ENCODE results near the gene NHERF1. TPM values are rescaled to one million over a fixed set of nuclear protein-coding genes. Genes with fewer than 3 reads are reported as not detected.
A peak's percentile ranks its signal among the peaks of the same experiment; 100 is the strongest.

NHERF1 gene
- total RNA-seq, 4 donors from 2014 or later, result 8.9 to 12.1 (median 11.0) TPM

DNA sequence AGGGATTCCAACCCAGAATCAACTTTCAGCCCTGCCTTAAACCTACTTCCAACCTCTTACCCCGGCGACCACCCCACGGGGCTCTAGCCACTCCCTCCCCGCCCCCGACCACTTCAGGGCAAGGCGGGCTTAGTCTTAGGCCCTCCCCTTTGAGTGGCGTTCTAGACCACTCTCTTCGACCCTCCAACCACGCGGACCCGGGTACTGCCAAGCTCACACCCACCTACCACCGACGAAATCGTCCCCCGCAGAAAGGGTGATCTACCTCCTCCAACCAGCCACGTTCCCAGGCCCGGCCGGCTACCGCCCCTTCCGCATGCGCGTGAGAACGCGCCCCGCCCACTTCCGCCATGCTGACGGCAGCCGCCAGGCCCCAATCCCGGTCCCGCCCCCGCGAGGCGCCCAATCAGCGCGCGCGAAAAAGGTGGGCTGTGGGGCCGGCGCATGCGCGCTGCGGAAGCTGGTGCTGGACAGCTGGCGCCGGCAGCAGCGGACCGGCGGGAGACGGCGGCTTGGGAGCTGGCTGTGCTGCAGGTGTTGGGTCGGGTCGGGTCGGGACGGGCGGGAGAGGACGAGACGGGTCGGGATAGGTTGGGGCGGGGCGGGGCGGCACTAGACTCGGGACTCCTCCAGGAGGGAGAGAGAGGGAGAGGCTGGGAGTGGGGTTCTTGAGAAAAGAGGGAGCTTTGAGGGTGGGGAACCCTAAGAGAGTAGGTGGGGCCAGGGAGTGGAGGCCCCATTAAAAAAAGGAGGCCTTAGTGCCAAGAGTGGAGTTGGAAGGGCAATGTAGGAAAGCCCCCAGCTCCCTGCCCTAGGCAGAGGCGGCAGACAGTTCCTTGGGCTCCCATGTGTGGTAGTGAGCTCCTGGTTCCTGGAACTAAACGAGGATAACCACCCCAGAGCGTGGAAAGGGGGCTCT, 27.9 kb downstream of the NHERF1 start, which contains the start of gene NAT9:
Gene NAT9 (minus strand): TSS at position 302 of the 919 bp plus-strand sequence. CDS start 647 bp downstream, outside the sequence.
- intact Hi-C loops (cut with DNase I), result loop anchor here (2.0 kb wide), 1 partner anchor 28 kb away; the partner anchor contains the start of gene NHERF1
- TF ChIP-seq POLR2A (IDR thresholded peaks at IDR 0.05; ENCODE audit: low read depth) (no peak), POLR2AphosphoS5 (IDR thresholded peaks at IDR 0.05) (peak; percentile 88 to 98)
- TF ChIP-seq, protein P1, sequence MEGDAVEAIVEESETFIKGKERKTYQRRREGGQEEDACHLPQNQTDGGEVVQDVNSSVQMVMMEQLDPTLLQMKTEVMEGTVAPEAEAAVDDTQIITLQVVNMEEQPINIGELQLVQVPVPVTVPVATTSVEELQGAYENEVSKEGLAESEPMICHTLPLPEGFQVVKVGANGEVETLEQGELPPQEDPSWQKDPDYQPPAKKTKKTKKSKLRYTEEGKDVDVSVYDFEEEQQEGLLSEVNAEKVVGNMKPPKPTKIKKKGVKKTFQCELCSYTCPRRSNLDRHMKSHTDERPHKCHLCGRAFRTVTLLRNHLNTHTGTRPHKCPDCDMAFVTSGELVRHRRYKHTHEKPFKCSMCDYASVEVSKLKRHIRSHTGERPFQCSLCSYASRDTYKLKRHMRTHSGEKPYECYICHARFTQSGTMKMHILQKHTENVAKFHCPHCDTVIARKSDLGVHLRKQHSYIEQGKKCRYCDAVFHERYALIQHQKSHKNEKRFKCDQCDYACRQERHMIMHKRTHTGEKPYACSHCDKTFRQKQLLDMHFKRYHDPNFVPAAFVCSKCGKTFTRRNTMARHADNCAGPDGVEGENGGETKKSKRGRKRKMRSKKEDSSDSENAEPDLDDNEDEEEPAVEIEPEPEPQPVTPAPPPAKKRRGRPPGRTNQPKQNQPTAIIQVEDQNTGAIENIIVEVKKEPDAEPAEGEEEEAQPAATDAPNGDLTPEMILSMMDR (IDR thresholded peaks at IDR 0.05), result peak in 1 of 3 experiments; percentile 32
- H3K36me3 ChIP-seq, result peaks cover 23 to 46% (median 37%) of the 10 kb centered on the region in 4 donors
- no peaks in the 10 kb centered on the region for H3K9me3 ChIP-seq
- under 1% methylated on average over 56 of the region's 64 CpGs for WGBS
- peak within 1 kb of the TSS; percentile 58 to 83 (median 74) for H3K27ac ChIP-seq (replicated peaks in 1 of 4)
- H3K4me3 ChIP-seq, result peak within 1 kb of the TSS; percentile 71 to 97 (median 80)
- no peaks in the 10 kb centered on the region for H3K27me3 ChIP-seq
- peaks cover 17 to 54% (median 31%) of the 10 kb centered on the region in 4 donors for H3K4me1 ChIP-seq
- peak; percentile 99 for DNase-seq (ENCODE audit: extremely low spot score)

DNA sequence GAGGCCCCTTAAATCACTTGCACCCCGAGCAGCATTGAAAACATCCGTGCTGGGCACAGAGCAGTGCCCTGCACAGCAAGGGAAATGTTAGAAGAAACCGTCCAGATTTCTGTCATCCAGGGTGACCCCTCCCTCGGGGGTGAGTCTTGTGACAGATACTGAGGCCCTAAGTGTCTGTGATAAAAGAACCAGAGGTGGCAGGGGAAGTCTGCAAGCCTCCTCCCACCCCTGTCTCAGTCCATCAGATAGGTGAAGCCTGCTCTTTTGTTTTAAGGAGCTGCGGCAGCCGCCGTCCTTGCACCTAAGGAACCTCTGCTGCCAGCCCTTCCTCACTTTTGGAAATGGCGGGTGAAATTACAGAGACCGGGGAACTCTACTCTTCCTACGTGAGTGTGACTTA, 28.6 kb downstream of the NHERF1 start:
- Histone ChIP-seq H3K36me3 (peaks cover 17 to 46% (median 31%) of the 10 kb centered on the region in 4 donors), H3K9me3 (no peaks in the 10 kb centered on the region), H3K4me3 (peak overlapping the region; percentile 71 to 97 (median 80)), H3K27ac (replicated peaks in 1 of 4) (peak overlapping the region in 3 of 4 donors; percentile 71 to 83 (median 78)), H3K27me3 (no peaks in the 10 kb centered on the region), H3K4me1 (peaks cover 17 to 54% (median 31%) of the 10 kb centered on the region in 4 donors)
- 45% methylated on average over 8 of the region's 10 CpGs for WGBS
- no peak for DNase-seq (ENCODE audit: extremely low spot score)
- TF ChIP-seq, protein P1 (IDR thresholded peaks at IDR 0.05), result no peak
- TF ChIP-seq POLR2A (IDR thresholded peaks at IDR 0.05; ENCODE audit: low read depth) (no peak), POLR2AphosphoS5 (IDR thresholded peaks at IDR 0.05) (no peak), EP300 (IDR thresholded peaks at IDR 0.05) (no peak)
- intact Hi-C loops (cut with DNase I), result loop anchor here (2.0 kb wide), 1 partner anchor 28 kb away; the partner anchor contains the start of gene NHERF1

DNA sequence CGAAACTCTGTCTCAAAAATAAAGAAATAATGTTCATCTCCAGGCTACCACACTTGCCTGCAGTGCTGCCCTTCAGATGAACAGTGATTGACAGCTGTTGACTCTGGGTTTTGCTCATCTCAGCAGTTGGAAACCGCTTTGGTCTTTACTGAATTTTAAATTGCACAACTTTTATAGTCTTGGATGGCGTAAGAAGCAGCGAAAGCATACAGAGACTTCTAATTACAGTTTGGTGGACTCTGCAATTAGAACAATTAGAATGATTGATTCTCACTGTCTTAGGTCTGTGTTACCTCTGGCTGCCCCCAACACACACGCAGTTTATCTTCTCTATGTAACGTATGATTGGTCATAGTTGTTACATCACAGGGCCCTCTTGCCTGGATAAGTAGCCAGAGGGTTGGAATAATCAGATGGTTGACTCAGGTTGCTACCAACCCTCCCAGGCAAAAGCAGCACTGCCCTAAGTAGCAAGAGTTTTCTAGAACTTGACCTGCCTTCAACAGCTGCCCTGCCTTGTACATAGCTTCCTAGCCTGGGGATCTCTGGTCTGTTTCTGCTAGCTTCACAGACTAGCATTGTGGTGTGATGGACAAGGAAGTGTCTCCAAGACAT, 29.6 kb downstream of the NHERF1 start:
- peaks cover 17 to 54% (median 31%) of the 10 kb centered on the region in 4 donors for H3K4me1 ChIP-seq
- TF ChIP-seq EP300 (IDR thresholded peaks at IDR 0.05) (no peak), POLR2AphosphoS5 (IDR thresholded peaks at IDR 0.05) (no peak), POLR2A (IDR thresholded peaks at IDR 0.05; ENCODE audit: low read depth) (no peak)
- TF ChIP-seq, protein P1 (IDR thresholded peaks at IDR 0.05), result no peak
- H3K9me3 ChIP-seq, result no peaks in the 10 kb centered on the region
- intact Hi-C loops (cut with DNase I), result loop anchor here (2.0 kb wide), 1 partner anchor 29 kb away; the partner anchor contains the start of gene NHERF1
- peaks cover 6 to 45% (median 20%) of the 10 kb centered on the region in 4 donors for H3K36me3 ChIP-seq
- no peak for DNase-seq (ENCODE audit: extremely low spot score)
- H3K27ac ChIP-seq (replicated peaks in 1 of 4), result no peak overlapping the region
- H3K27me3 ChIP-seq, result no peaks in the 10 kb centered on the region
- H3K4me3 ChIP-seq, result no peak overlapping the region
- WGBS, result 77% methylated on average over 6 of the region's 6 CpGs

DNA sequence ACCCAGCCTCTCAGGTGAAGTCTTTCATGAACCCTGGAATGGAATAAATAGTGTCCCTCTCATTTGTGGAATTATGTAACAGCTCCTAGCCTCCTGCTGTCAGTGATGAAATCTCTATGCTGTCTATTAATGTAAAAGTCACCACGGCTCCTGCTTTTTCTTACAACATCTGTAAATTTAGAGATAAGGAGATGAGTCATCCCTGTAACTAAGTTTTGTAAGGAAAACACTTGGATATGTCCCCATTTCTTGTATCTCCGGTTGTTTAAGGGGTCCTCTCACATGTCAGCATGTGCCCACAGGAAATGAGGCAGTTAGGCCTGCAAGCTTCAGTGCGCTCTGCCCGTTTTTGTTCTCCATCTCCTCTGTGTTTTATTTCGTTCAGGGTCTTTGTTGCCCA, 30.5 kb downstream of the NHERF1 start:
- DNase-seq (ENCODE audit: extremely low spot score), result no peak
- Histone ChIP-seq H3K27ac (replicated peaks in 1 of 4) (no peak overlapping the region), H3K4me1 (peaks cover 17 to 46% (median 31%) of the 10 kb centered on the region in 4 donors), H3K4me3 (no peak overlapping the region), H3K27me3 (no peaks in the 10 kb centered on the region), H3K36me3 (peaks cover 0 to 38% (median 12%) of the 10 kb centered on the region in 4 donors), H3K9me3 (no peaks in the 10 kb centered on the region)
- intact Hi-C loops (cut with DNase I), result no loop called here
- 61% methylated on average over 5 of the region's 5 CpGs for WGBS
- no peak for TF ChIP-seq POLR2AphosphoS5 (IDR thresholded peaks at IDR 0.05)
- TF ChIP-seq POLR2A (IDR thresholded peaks at IDR 0.05; ENCODE audit: low read depth), result no peak
- TF ChIP-seq, protein P1 (IDR thresholded peaks at IDR 0.05), result no peak
- no peak for TF ChIP-seq EP300 (IDR thresholded peaks at IDR 0.05)
